H9 (cell line): ENCODE measurements around the gene KIF6. TPM values are rescaled to one million over a fixed set of nuclear protein-coding genes. Genes with fewer than 3 reads are reported as not detected.

Experiments used
- DNase-seq: peaks from one replicate; pipeline ENCODE4 v3.0.0-alpha.2; 2017
- H2AFZ ChIP-seq: one replicate; pipeline ENCODE4 v1.6.1; 2013; ENCODE audit warnings: mild to moderate bottlenecking, low read length, control low read depth, moderate library complexity
- H2AK5ac ChIP-seq: 2 replicates; pipeline ENCODE4 v1.6.1; 2013; ENCODE audit warnings: low read length, control low read depth, mixed read lengths; ENCODE audit not compliant: insufficient read length
- H2BK120ac ChIP-seq: one replicate; pipeline ENCODE4 v1.6.1; 2013; ENCODE audit warnings: low read depth, mild to moderate bottlenecking, low read length, control low read depth, inconsistent platforms; ENCODE audit not compliant: poor library complexity, severe bottlenecking
- H2BK12ac ChIP-seq: 2 replicates; pipeline ENCODE4 v1.6.1; 2013; ENCODE audit warnings: low read length, control low read depth, mixed read lengths, low read depth; ENCODE audit not compliant: insufficient read length
- H2BK15ac ChIP-seq: 2 replicates; pipeline ENCODE4 v1.6.1; 2013; ENCODE audit warnings: low read depth, low read length, control low read depth
- H2BK20ac ChIP-seq: one replicate; pipeline ENCODE4 v1.6.1; 2013; ENCODE audit warnings: low read depth, mild to moderate bottlenecking, low read length, control low read depth, inconsistent platforms; ENCODE audit not compliant: poor library complexity, severe bottlenecking
- H2BK5ac ChIP-seq: 2 replicates; pipeline ENCODE4 v1.6.1; 2013; ENCODE audit warnings: low read length, control low read depth, mixed read lengths; ENCODE audit not compliant: insufficient read length
- H3K14ac ChIP-seq: 2 replicates; pipeline ENCODE4 v1.6.1; 2013; ENCODE audit warnings: low read length, control low read depth; ENCODE audit not compliant: insufficient read depth
- H3K18ac ChIP-seq: 2 replicates; pipeline ENCODE4 v1.6.1; 2013; ENCODE audit warnings: low read depth, mild to moderate bottlenecking, mixed read lengths, low read length, control low read depth; ENCODE audit not compliant: insufficient read length
- H3K23ac ChIP-seq: 2 replicates; pipeline ENCODE4 v1.6.1; 2013; ENCODE audit warnings: low read length, control low read depth, mixed read lengths, low read depth; ENCODE audit not compliant: insufficient read length
- H3K23me2 ChIP-seq: 2 replicates; pipeline ENCODE4 v1.6.1; 2013; ENCODE audit warnings: low read depth, mild to moderate bottlenecking, mixed read lengths, low read length, control low read depth; ENCODE audit not compliant: insufficient read length, poor library complexity, severe bottlenecking
- H3K27ac ChIP-seq: 2 replicates; pipeline ENCODE4 v1.5.1; 2013; ENCODE audit warnings: low read length, control low read depth, mixed read lengths, low read depth; ENCODE audit not compliant: insufficient read length
- H3K27me3 ChIP-seq: 2 replicates; pipeline ENCODE4 v1.6.1; 2013; ENCODE audit warnings: low read length, control low read depth, inconsistent platforms; ENCODE audit not compliant: insufficient read depth
- H3K4ac ChIP-seq: 2 replicates; pipeline ENCODE4 v1.6.1; 2013; ENCODE audit warnings: low read depth, mild to moderate bottlenecking, control low read depth, inconsistent platforms, low read length, moderate library complexity
- H3K4me1 ChIP-seq: 2 replicates; pipeline ENCODE4 v1.6.1; 2013; ENCODE audit warnings: low read length, control low read depth, inconsistent platforms; ENCODE audit not compliant: insufficient read depth
- H3K4me2 ChIP-seq: 2 replicates; pipeline ENCODE4 v1.6.1; 2013; ENCODE audit warnings: low read length, control low read depth, mixed read lengths; ENCODE audit not compliant: insufficient read length, insufficient read depth
- H3K56ac ChIP-seq: 2 replicates; pipeline ENCODE4 v1.6.1; 2013; ENCODE audit warnings: low read depth, mild to moderate bottlenecking, mixed read lengths, low read length, control low read depth; ENCODE audit not compliant: insufficient read length
- H3K79me1 ChIP-seq: 2 replicates; pipeline ENCODE4 v1.6.1; 2013; ENCODE audit warnings: low read depth, mild to moderate bottlenecking, moderate library complexity, low read length, control low read depth, inconsistent platforms; ENCODE audit not compliant: insufficient read depth, poor library complexity, severe bottlenecking
- H3K79me2 ChIP-seq: 2 replicates; pipeline ENCODE4 v1.6.1; 2013; ENCODE audit warnings: low read length, control low read depth, inconsistent platforms; ENCODE audit not compliant: insufficient read depth
- H3K9ac ChIP-seq: 2 replicates; pipeline ENCODE4 v1.6.1; 2013; ENCODE audit warnings: low read length, control low read depth, mixed read lengths; ENCODE audit not compliant: insufficient read length; ENCODE audit errors: extremely low read depth
- H3K9me3 ChIP-seq: one replicate; pipeline ENCODE4 v1.6.1; 2013; ENCODE audit warnings: low read depth, low read length, inconsistent platforms; ENCODE audit not compliant: control insufficient read depth
- H3T11ph ChIP-seq: one replicate; pipeline ENCODE4 v1.6.1; 2013; ENCODE audit warnings: mild to moderate bottlenecking, low read length, control low read depth, inconsistent platforms
- H4K20me1 ChIP-seq: one replicate; pipeline ENCODE4 v1.6.1; 2013; ENCODE audit not compliant: control insufficient read depth, insufficient read length, insufficient read depth
- H4K5ac ChIP-seq: 2 replicates; pipeline ENCODE4 v1.6.1; 2013; ENCODE audit warnings: low read depth, mild to moderate bottlenecking, mixed read lengths, low read length, control low read depth; ENCODE audit not compliant: insufficient read length
- H4K8ac ChIP-seq: replicated peaks from 2 replicates; pipeline ENCODE4 v1.6.1; 2013; ENCODE audit warnings: low read length, control low read depth, mixed read lengths, low read depth; ENCODE audit not compliant: insufficient read length
- H4K91ac ChIP-seq: 2 replicates; pipeline ENCODE4 v1.6.1; 2013; ENCODE audit warnings: low read depth, mild to moderate bottlenecking, moderate library complexity, mixed read lengths, low read length, control low read depth; ENCODE audit not compliant: insufficient read length
- H3K27ac Mint-ChIP-seq, 3 experiments: 2 replicates in 2 of 3; 3 replicates in 1 of 3; pipeline ENCODE4 v1.8.0; 2020 to 2021; ENCODE audit warnings: mixed read lengths in 3 of 3, mild to moderate bottlenecking in 1 of 3, moderate library complexity in 1 of 3
- H3K27me3 Mint-ChIP-seq: 2 replicates; pipeline ENCODE4 v1.8.0; 2021; ENCODE audit warnings: low read depth, mild to moderate bottlenecking, moderate library complexity, mixed read lengths
- H3K36me3 Mint-ChIP-seq, 3 experiments: 2 replicates in 2 of 3; 3 replicates in 1 of 3; pipeline ENCODE4 v1.8.0; 2020 to 2021; ENCODE audit warnings: low read depth in 3 of 3, mixed read lengths in 3 of 3; ENCODE audit not compliant: insufficient read depth in 1 of 3
- H3K4me1 Mint-ChIP-seq, 2 experiments: 2 replicates each; pipeline ENCODE4 v1.8.0; 2020; ENCODE audit warnings: mixed read lengths in 2 of 2
- H3K4me3 Mint-ChIP-seq, 2 experiments: 2 replicates in 1 of 2; 3 replicates in 1 of 2; pipeline ENCODE4 v1.8.0; 2020 to 2021; ENCODE audit warnings: mild to moderate bottlenecking in 2 of 2, mixed read lengths in 2 of 2, moderate library complexity in 1 of 2
- H3K9me3 Mint-ChIP-seq, 2 experiments: 2 replicates in 1 of 2; 3 replicates in 1 of 2; pipeline ENCODE4 v1.8.0; 2020; ENCODE audit warnings: mild to moderate bottlenecking in 2 of 2, mixed read lengths in 2 of 2, moderate library complexity in 1 of 2
- whole genome bisulfite sequencing: extraction: QIAGEN DNeasy Blood & Tissue Kit; methylation state at CpG from one replicate; pipeline ENCODE4 v1.1.7; 2013; ENCODE audit warnings: missing lambda C conversion rate, low lambda C conversion rate, mixed read lengths; ENCODE audit not compliant: insufficient read length; ENCODE audit errors: extremely low coverage; 5-methylcytosine and 5-hydroxymethylcytosine counted together
- total RNA-seq: library from RNA; stranded (reverse); gene quantifications from 2 replicates; pipeline ENCODE4 v1.2.1, GENCODE V29; 2021
- TF ChIP-seq, protein P1 (sequence below): fragments of 200-600 bp; sonication (generic); conservative IDR thresholded peaks from 3 replicates; pipeline ENCODE4 v1.8.0; 2021; ENCODE audit warnings: antibody characterized with exemption, mild to moderate bottlenecking

KIF6 gene
- total RNA-seq, 1 experiment from 2014 or later: 0.63 TPM

DNA sequence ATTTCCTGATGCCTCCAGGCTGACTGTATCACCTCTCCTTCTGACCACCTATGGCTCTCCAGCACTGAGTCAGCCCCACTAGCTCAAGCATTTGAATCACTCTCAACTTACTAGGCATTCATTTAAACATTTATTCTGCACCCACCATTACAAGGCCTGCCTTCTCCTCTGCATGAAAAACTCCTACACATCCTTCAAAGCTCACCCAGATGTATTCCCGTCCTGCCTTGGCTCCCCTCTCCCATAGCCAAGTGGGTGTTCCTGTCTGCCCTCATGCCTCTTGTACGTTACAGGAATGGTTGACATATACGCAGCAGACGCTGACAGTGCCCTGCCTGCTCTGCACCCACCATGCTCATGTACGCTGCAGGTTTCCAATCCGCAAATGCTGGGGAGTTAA, 432.6 kb downstream of the KIF6 start:
- no peak overlapping the region for H3K18ac ChIP-seq
- H3K4ac ChIP-seq: no peak overlapping the region
- no peak overlapping the region for H4K5ac ChIP-seq
- no peak overlapping the region for H2BK5ac ChIP-seq
- no peak overlapping the region for H3K14ac ChIP-seq
- H2BK15ac ChIP-seq: no peak overlapping the region
- no peaks in the 10 kb centered on the region for H3K23me2 ChIP-seq
- Mint-ChIP-seq H3K36me3 (no peaks in the 10 kb centered on the region; a peak in 1 of 7 replicates), H3K27me3 (peaks cover 13% of the 10 kb centered on the region), H3K4me1 (peaks cover 65 to 67% of the 10 kb centered on the region in 2 experiments), H3K9me3 (no peaks in the 10 kb centered on the region; a peak in 1 of 5 replicates), H3K4me3 (no peak overlapping the region), H3K27ac (no peak overlapping the region)
- no peak overlapping the region for H4K91ac ChIP-seq
- no peaks in the 10 kb centered on the region for H3K9me3 ChIP-seq
- H3K79me1 ChIP-seq: no peaks in the 10 kb centered on the region
- no peak for DNase-seq
- H2BK20ac ChIP-seq: no peak overlapping the region
- H3K56ac ChIP-seq: no peak overlapping the region
- no peak overlapping the region for H4K8ac ChIP-seq
- H3T11ph ChIP-seq: no peak overlapping the region
- H3K79me2 ChIP-seq: no peaks in the 10 kb centered on the region
- H3K27me3 ChIP-seq: no peaks in the 10 kb centered on the region; the same call in 1 of the 2 replicates
- TF ChIP-seq, protein P1, sequence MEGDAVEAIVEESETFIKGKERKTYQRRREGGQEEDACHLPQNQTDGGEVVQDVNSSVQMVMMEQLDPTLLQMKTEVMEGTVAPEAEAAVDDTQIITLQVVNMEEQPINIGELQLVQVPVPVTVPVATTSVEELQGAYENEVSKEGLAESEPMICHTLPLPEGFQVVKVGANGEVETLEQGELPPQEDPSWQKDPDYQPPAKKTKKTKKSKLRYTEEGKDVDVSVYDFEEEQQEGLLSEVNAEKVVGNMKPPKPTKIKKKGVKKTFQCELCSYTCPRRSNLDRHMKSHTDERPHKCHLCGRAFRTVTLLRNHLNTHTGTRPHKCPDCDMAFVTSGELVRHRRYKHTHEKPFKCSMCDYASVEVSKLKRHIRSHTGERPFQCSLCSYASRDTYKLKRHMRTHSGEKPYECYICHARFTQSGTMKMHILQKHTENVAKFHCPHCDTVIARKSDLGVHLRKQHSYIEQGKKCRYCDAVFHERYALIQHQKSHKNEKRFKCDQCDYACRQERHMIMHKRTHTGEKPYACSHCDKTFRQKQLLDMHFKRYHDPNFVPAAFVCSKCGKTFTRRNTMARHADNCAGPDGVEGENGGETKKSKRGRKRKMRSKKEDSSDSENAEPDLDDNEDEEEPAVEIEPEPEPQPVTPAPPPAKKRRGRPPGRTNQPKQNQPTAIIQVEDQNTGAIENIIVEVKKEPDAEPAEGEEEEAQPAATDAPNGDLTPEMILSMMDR: no peak
- H3K4me2 ChIP-seq: no peak overlapping the region
- no peak overlapping the region for H2BK120ac ChIP-seq
- no peak overlapping the region for H3K9ac ChIP-seq
- H3K23ac ChIP-seq: no peak overlapping the region
- H3K4me1 ChIP-seq: peaks cover 10% of the 10 kb centered on the region
- H3K27ac ChIP-seq: no peak overlapping the region
- no peak overlapping the region for H2BK12ac ChIP-seq
- H2AFZ ChIP-seq: no peak overlapping the region
- no peak overlapping the region for H2AK5ac ChIP-seq
- no CpG with 5 or more reads among the region's 6 CpGs for WGBS
- no peaks in the 10 kb centered on the region for H4K20me1 ChIP-seq
